ENCODE data around the gene COL11A2. TPM values are rescaled to one million over a fixed set of nuclear protein-coding genes. Genes with fewer than 3 reads are reported as not detected.
A peak's percentile ranks its signal among the peaks of the same experiment; 100 is the strongest.

COL11A2 gene
- total and polyA plus RNA-seq, 2 of the 13 experiments (the other 11 are each of a cell fraction or from before 2014, with no cell fraction given): 0.55 TPM

GRCh38 chr6:33197431-33198048 lies 5.3 kb upstream of the COL11A2 start (continued):
- TF ChIP-seq ZNF574 (CRISPR knock-in tag; IDR thresholded peaks at IDR 0.05) (peak; percentile 56; the same call in 1 of the 2 replicates), ZNF24 (IDR thresholded peaks at IDR 0.05) (no peak), NR1H2 (CRISPR knock-in tag; IDR thresholded peaks at IDR 0.05; ENCODE audit: borderline replicate concordance, low read depth) (no peak), TSC22D2 (CRISPR knock-in tag; IDR thresholded peaks at IDR 0.05; ENCODE audit: borderline replicate concordance) (0 out of 2 replicates have a peak, but pooled peaks have one; percentile 27), ZNF704 (CRISPR knock-in tag; IDR thresholded peaks at IDR 0.05; ENCODE audit: borderline replicate concordance) (no peak), ZNF124 (CRISPR knock-in tag; IDR thresholded peaks at IDR 0.05) (peak; percentile 52; the same call in 1 of the 2 replicates), ZBTB33 (CRISPR knock-in tag; IDR thresholded peaks at IDR 0.05) (peak; percentile 62), ZNF816 (CRISPR knock-in tag; IDR thresholded peaks at IDR 0.05; ENCODE audit: borderline replicate concordance) (no peak), SOX13 (IDR thresholded peaks at IDR 0.05) (no peak), SOX13 (CRISPR knock-in tag; conservative IDR thresholded peaks at IDR 0.05 in 1 of 2, IDR thresholded peaks at IDR 0.05 in 1 of 2) (no peak), HMG20B (CRISPR knock-in tag; conservative IDR thresholded peaks at IDR 0.05) (0 out of 2 replicates have a peak, but pooled peaks have one; percentile 11), STAG1 (CRISPR knock-in tag; IDR thresholded peaks at IDR 0.05) (peak; percentile 60), KDM6A (CRISPR knock-in tag; IDR thresholded peaks at IDR 0.05; ENCODE audit: low read depth) (no peak), ZBTB26 (CRISPR knock-in tag; IDR thresholded peaks at IDR 0.05; ENCODE audit: borderline replicate concordance) (0 out of 2 replicates have a peak, but pooled peaks have one; percentile 10), ZMYM3 (CRISPR knock-in tag; IDR thresholded peaks at IDR 0.05) (no peak), TOE1 (CRISPR knock-in tag; IDR thresholded peaks at IDR 0.05) (no peak), JARID2 (CRISPR knock-in tag; IDR thresholded peaks at IDR 0.05; ENCODE audit: insufficient replicate concordance) (no peak), ZBTB39 (CRISPR knock-in tag; IDR thresholded peaks at IDR 0.05) (no peak), ZNF296 (CRISPR knock-in tag; conservative IDR thresholded peaks at IDR 0.05) (no peak), XRCC5 (optimal IDR thresholded peaks at IDR 0.05; ENCODE audit: low read length) (peak; percentile 75), RARG (CRISPR knock-in tag; IDR thresholded peaks at IDR 0.05; ENCODE audit: low read depth) (no peak)
